Mucosa of rectum (tissue), 2 donors: ENCODE data around the gene HOTAIR.

Source experiments
- H3K27ac ChIP-seq, 2 donors: one replicate each; pipeline ENCODE4 v1.7.0; 2013; ENCODE audit warnings: inconsistent platforms in 2 of 2, low read depth in 2 of 2, low read length in 2 of 2
- H3K27me3 ChIP-seq, 2 donors: one replicate each; pipeline ENCODE4 v1.7.0; 2013; ENCODE audit warnings: low read length in 2 of 2; ENCODE audit not compliant: control insufficient read depth in 2 of 2, insufficient read depth in 2 of 2
- H3K36me3 ChIP-seq, 2 donors: one replicate each; pipeline ENCODE4 v1.7.0; 2013; ENCODE audit warnings: low read length in 2 of 2; ENCODE audit not compliant: control insufficient read depth in 2 of 2, insufficient read depth in 2 of 2
- H3K4me1 ChIP-seq, 2 donors: one replicate each; pipeline ENCODE4 v1.7.0; 2013; ENCODE audit warnings: low read length in 2 of 2, mild to moderate bottlenecking in 1 of 2; ENCODE audit not compliant: control insufficient read depth in 2 of 2, insufficient read depth in 2 of 2
- H3K4me3 ChIP-seq, 2 donors: one replicate each; pipeline ENCODE4 v1.7.0; 2013; ENCODE audit warnings: low read length in 2 of 2
- H3K9ac ChIP-seq, 2 donors: one replicate each; pipeline ENCODE4 v1.7.0; 2013; ENCODE audit warnings: low read length in 2 of 2, low read depth in 1 of 2, mild to moderate bottlenecking in 1 of 2
- H3K9me3 ChIP-seq, 2 donors: one replicate each; pipeline ENCODE4 v1.7.0; 2013; ENCODE audit warnings: low read length in 2 of 2; ENCODE audit not compliant: control insufficient read depth in 2 of 2
- donor health status: healthy.
- donor health status: Normal muscosa, but diverticular disease.

Gene HOTAIR

GRCh38 chr12:53974084-53975063 is at the start of gene HOTAIR:
Gene HOTAIR, minus strand, starts transcription at chr12:53974954.
- peak within 1 kb of the TSS; percentile 27 to 31 for H3K4me3 ChIP-seq
- peaks cover 73 to 82% of the 10 kb centered on the region in 2 donors for H3K27me3 ChIP-seq
- no peaks in the 10 kb centered on the region for H3K36me3 ChIP-seq
- peaks cover 0 to 5% of the 10 kb centered on the region in 2 donors for H3K4me1 ChIP-seq
- no peak within 1 kb of the TSS for H3K9ac ChIP-seq
- no peak within 1 kb of the TSS for H3K27ac ChIP-seq
- peaks cover 0 to 9% of the 10 kb centered on the region in 2 donors for H3K9me3 ChIP-seq

DNA sequence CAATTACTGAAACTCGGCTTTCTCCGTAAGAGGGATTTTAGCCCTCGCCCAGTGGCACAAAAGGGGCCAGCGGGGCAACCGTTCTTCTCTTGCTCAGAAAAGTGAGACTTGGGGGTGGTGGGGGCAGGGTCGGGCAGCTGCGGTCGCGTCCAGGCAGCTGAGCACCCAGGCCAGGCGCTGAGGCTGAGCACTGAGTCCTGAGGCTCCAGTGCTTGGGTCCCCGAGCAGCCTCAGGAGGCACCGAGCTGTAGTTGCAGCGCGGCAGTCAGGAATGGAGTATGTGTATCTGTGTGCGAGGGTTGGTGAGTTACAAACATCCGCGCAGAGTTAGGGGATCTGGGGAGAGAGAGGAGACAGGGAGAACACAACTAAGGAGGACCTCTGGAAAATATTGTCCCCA is 49.4 kb upstream of the HOTAIR start:
- Histone ChIP-seq H3K27me3 (peaks cover 80 to 91% of the 10 kb centered on the region in 2 donors), H3K9ac (no peak overlapping the region), H3K36me3 (no peaks in the 10 kb centered on the region), H3K9me3 (no peaks in the 10 kb centered on the region), H3K27ac (no peak overlapping the region), H3K4me1 (peaks cover 2 to 6% of the 10 kb centered on the region in 2 donors), H3K4me3 (no peak overlapping the region)

- Histone ChIP-seq H3K4me3 (no peak overlapping the region), H3K9me3 (no peaks in the 10 kb centered on the region), H3K27ac (no peak overlapping the region), H3K27me3 (peaks cover 80 to 89% of the 10 kb centered on the region in 2 donors), H3K36me3 (no peaks in the 10 kb centered on the region), H3K4me1 (peaks cover under 1 to 2% of the 10 kb centered on the region in 2 donors), H3K9ac (no peak overlapping the region)
These were observed 48.5 kb upstream of the HOTAIR start for GRCh38 chr12:54022960-54023884.

DNA sequence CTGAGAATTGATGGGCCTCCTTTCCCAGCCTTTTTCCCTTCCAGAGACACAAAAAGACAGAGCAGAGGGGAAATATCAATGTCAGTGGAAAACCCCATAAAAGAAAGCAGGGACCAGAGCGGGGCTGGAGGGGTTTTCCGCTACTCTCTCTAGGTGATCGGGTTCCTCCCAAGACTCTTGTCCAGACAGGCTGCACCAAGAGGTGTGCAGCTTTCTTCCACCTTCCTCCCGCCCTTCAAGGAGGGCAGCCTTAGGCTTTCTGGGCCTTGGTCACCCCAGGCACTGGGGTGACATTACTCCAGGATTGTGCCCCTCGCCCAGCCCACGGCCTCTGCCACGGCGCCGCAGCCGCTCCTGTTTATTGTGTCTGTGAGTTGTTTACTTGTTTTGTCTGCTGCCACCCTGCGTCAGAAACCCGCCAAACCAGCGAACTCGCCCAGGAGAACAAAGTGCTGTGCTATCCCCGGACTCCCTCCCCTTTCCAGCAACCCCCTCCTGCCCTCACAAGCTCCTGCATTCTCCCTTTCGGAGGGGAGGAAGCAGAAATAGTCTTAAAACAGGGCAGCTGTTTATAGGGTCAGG is 46.8 kb upstream of the HOTAIR start:
- Histone ChIP-seq H3K9me3 (no peaks in the 10 kb centered on the region), H3K27ac (no peak overlapping the region), H3K36me3 (no peaks in the 10 kb centered on the region), H3K4me3 (no peak overlapping the region), H3K9ac (no peak overlapping the region), H3K4me1 (peaks cover 0 to 4% of the 10 kb centered on the region in 2 donors), H3K27me3 (peaks cover 76 to 84% of the 10 kb centered on the region in 2 donors)

DNA sequence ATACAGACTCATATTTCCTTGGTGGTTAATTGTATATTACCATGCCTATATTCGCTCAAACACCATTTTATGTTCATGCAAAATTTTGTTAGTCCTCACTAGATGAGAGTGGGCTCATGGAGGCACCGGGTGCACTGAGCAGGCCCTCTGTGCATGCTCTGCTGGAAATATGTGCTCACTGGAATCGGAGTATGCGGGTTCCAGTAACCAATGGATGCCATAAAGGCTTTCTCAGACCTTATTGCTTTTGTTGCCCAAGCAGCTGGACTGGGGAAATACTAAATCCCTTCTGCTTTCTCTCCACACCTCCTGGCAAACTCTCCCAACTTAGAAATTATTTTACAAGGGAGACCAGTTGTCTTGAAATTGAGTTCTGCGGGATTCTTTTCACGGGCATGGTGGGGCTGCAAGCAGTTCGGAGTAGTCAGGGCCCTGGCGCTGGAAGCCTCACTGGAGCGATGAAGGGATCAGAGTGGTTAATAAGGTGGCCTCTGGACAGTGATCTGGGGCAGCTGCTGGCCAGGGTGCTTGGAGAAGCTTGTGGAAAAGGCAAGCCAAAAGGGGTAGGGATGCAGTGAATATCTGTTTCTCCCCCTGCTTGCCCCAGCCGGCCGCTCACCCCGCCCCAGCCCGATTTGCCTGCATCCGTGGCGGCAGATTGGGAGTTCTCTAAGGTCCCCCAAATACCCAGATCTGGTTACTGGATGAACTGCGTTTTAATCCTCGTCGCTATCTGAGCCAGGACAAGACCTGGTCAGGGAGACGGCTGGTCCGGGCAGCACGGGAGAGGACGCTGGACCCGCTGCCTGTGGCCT is 46.0 kb upstream of the HOTAIR start:
- peaks cover 77 to 83% of the 10 kb centered on the region in 2 donors for H3K27me3 ChIP-seq
- H3K4me3 ChIP-seq, result no peak overlapping the region
- H3K9ac ChIP-seq, result no peak overlapping the region
- H3K27ac ChIP-seq, result no peak overlapping the region
- H3K4me1 ChIP-seq, result peaks cover 0 to 2% of the 10 kb centered on the region in 2 donors
- no peaks in the 10 kb centered on the region for H3K36me3 ChIP-seq
- no peaks in the 10 kb centered on the region for H3K9me3 ChIP-seq

GRCh38 chr12:54019924-54020590 is 45.3 kb upstream of the HOTAIR start:
- Histone ChIP-seq H3K36me3 (no peaks in the 10 kb centered on the region), H3K4me3 (no peak overlapping the region), H3K9ac (no peak overlapping the region), H3K4me1 (peaks cover 0 to 2% of the 10 kb centered on the region in 2 donors), H3K27ac (no peak overlapping the region), H3K27me3 (peaks cover 77 to 84% of the 10 kb centered on the region in 2 donors), H3K9me3 (no peaks in the 10 kb centered on the region)

DNA sequence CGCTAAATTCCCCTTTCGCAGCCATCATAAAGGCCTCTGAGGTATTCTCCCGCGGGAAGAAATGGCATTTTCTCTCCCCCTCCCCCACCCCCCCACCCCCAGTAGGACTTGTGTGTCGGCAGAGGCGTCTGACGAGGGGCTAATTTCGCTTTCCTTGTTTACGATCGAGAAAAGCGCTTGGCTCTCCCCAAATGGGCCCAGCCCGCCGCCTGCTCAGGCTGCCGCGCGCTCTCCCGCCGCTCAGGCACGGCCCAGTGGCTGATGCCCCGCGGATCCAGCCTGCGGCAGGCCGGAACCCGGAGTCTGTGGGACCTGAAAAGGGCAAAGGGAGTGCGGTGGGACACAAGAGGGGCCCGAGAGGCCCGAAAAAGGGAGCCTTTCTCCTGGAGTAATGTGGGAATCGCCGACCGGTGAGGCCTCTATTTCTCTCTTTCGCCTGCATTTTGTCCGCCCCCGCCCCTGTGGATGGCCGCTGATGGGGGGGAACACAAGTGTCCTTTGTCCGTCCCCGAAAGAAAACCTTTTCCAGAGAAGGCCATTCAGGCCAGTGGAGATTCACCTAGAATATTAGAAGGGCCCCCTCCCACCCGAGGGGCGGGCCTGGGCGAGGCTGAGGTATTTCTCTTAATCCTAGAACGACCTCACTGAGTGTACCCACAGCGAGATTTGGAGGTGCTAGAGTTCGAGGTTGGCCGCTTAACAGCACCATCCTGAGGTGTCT is 44.5 kb upstream of the HOTAIR start:
- no peak overlapping the region for H3K9ac ChIP-seq
- peaks cover 76 to 84% of the 10 kb centered on the region in 2 donors for H3K27me3 ChIP-seq

GRCh38 chr12:54018468-54018984 is 43.8 kb upstream of the HOTAIR start:
- H3K4me3 ChIP-seq, result peak overlapping the region; percentile 21 to 26
- no peaks in the 10 kb centered on the region for H3K9me3 ChIP-seq
- peak overlapping the region in 1 of 2 donors; percentile 23 for H3K9ac ChIP-seq
- no peak overlapping the region for H3K27ac ChIP-seq
- peaks cover 74 to 83% of the 10 kb centered on the region in 2 donors for H3K27me3 ChIP-seq
- H3K4me1 ChIP-seq, result peaks cover 0 to 2% of the 10 kb centered on the region in 2 donors
- H3K36me3 ChIP-seq, result no peaks in the 10 kb centered on the region

More for the DNA sequence above, 44.5 kb upstream of the HOTAIR start:
- peaks cover 0 to 2% of the 10 kb centered on the region in 2 donors for H3K4me1 ChIP-seq
- H3K27ac ChIP-seq, result no peak overlapping the region
- H3K4me3 ChIP-seq, result no peak overlapping the region
- H3K36me3 ChIP-seq, result no peaks in the 10 kb centered on the region
- no peaks in the 10 kb centered on the region for H3K9me3 ChIP-seq
